Activated CD8-positive, alpha-beta memory T cell treated with anti-CD3 and anti-CD28 coated beads, Interleukin-2, amount 50 U/mL, for 1 hour (primary cell): ENCODE data around the gene TMEM221.
A peak's percentile ranks its signal among the peaks of the same experiment; 100 is the strongest.

Experiments used
- DNase-seq: peaks from one replicate; pipeline ENCODE4 v3.0.0-alpha.2; 2020; ENCODE audit errors: extremely low read depth

Gene TMEM221

DNA sequence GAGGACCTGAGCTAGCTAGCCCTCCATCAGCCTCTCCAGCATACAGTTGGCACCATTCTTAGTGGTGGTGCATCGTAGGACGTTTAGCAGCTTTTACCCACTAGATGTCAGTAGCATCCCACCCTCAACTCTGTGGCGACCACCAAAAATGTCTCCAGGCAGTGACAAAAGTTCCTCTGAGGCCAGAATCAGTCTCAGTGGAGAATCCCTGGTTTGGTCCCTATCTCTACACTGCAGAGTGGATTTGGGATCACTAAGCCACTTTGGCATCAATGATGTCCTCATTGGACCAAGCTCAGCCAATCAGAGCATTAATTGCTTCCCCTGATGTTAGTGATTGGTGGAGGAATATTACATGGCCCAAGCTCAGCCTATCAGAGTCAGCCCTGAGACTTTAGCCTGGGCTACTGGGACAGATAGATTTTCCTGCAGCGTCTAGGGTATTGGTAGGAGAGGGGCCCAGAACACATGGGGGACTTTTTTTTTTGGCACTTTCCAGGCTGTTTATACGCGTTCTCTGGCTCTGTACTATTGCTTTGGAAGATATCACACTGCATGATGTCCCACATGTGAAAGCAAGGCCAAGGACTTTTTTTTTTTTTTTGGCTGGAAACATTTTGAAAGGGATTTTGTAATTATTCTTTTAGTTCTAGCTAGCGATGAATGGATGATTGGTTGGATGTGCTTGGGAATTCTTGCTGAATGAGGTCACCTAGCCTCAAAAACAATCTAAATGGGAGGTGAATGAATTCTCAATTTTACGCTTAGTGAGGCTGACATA lies 7.0 kb downstream of the TMEM221 start:
- no peak for DNase-seq

DNA sequence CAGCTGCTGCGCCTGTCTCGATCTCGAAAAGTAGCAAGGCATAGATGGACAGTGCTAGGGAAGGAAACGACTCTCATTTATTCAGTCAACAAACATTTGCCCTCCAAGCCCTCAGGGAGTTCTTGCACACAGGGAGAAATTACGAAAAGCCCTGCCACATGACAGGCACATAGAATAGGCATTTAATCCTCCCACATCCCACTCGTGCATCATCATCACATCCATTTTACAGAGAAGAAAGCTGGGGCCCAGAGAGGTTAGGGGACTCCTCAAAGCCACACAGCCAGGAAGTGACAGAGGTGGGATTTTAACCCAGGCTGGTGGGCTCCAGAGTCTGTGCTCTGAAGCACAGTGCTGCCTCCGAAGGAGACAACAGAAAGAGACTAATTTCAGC lies 11.6 kb downstream of the TMEM221 start:
- no peak for DNase-seq

GRCh38 chr19:17436094-17436873 lies 12.2 kb downstream of the TMEM221 start:
- no peak for DNase-seq

DNA sequence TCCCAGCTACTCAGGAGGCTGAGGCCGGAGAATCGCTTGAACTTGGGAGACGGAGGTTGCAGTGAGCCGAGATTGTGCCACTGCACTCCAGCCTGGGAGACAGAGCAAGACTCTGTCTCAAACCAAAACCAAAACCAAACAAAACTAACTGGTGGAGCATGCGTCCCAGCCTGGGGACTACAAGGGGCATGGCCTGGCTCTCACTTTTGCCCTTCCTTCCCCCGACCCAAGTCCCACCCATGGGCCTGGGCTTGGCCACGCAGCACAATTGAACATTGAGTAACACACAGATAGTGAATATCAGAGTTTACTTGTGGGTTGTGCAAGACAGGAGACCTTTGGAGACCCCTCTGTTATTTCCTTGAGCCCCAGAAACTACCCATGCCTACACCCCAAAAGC lies 13.2 kb downstream of the TMEM221 start:
- DNase-seq, result no peak

GRCh38 chr19:17431417-17431816 lies 17.1 kb downstream of the TMEM221 start:
- DNase-seq, result no peak

DNA sequence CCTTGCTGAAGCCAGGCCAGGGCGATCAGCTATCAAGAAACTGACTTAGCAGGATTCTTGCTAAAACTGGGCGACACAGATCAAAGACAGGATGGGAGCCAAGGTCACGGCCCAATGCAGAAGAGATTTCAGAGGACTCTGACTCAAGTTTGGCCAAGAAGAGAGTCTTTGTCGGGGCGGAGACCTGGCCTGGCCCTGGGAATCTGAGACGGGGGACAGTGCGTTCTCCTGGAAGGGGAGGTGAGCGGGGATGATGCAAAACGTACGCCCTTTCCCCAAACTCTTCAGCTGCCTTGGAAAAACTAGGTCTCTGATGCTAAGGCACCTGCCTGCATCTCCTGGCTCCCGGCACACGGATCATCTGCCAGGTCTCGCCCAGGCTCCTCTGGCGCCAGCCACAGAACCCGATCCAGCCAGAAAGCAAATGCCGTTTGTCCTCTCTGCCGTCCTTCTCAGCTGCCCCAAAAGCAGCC lies 18.8 kb downstream of the TMEM221 start:
- no peak for DNase-seq

- DNase-seq, result no peak
These were observed 23.6 kb downstream of the TMEM221 start for GRCh38 chr19:17424743-17425365.

DNA sequence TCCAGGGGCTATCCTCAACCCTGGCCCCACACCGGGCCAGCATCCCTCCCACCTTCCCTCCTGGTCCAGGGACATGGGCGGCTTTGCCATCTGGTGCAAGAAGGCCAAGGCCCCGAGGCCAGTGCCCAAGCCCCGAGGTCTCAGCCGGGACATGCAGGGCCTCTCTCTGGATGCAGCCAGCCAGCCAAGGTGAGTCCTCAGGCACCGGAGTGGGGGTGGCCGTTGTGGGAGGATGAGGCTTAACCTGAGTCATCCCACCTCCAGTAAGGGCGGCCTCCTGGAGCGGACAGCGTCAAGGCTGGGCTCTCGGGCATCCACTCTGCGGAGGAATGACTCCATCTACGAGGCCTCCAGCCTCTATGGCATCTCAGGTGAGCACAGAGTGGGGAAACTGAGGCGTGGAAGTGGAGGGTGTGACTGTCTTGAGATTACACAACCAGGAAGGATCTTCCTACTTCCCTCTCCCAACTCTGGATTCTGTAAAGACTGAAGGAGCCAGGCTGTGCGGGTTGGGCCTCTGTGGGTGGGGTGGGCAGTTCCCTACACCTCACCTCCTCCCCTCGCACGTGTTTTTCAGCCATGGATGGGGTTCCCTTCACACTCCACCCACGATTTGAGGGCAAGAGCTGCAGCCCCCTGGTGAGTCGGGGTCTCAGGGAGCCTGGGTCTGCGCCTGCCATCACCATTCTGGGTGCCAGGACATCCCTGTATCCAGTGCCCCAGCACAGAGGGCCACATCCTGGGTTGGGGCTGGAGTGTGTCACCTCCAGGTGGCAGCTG lies 24.8 kb downstream of the TMEM221 start:
- no peak for DNase-seq

DNA sequence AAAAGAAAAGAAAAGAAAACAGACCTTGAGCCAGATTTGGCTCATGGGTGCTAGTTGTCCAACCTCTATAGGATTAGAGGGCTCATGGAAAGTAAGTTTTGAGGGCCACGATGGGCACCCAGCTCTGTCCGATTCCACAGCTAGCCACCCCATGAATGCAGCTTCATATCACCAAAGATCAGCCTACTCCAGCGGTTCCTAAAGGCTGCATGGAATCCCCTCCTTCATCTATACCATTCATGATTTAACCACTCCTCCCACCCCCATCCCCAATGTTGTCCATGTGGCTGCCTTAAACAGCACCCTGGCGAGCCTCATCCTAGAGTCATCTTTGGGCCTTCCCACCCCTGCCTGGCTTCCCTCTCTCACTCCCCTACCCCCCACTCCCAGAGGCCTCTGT lies 26.5 kb downstream of the TMEM221 start:
- no peak for DNase-seq

DNA sequence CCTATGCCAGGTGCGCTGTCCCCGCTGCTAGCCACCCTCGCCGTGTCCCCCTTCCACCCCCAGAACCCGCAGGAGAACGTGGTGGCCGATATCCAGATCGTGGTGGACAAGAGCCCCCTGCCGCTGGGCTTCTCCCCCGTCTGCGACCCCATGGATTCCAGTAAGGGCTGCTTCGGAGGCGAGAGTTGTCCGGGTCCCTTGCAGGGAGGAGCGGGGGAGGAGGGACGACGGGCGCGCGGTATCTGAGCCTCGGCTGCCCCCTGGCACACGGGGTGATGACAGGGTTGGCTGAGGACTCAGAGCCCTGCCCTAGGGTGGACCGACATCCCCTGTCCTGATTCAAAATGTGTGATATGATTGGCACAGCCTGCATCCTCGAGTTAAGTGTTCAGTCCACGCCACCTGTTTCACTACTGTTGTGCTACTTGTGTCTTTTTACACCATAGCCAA lies 28.0 kb downstream of the TMEM221 start:
- DNase-seq, result no peak

DNA sequence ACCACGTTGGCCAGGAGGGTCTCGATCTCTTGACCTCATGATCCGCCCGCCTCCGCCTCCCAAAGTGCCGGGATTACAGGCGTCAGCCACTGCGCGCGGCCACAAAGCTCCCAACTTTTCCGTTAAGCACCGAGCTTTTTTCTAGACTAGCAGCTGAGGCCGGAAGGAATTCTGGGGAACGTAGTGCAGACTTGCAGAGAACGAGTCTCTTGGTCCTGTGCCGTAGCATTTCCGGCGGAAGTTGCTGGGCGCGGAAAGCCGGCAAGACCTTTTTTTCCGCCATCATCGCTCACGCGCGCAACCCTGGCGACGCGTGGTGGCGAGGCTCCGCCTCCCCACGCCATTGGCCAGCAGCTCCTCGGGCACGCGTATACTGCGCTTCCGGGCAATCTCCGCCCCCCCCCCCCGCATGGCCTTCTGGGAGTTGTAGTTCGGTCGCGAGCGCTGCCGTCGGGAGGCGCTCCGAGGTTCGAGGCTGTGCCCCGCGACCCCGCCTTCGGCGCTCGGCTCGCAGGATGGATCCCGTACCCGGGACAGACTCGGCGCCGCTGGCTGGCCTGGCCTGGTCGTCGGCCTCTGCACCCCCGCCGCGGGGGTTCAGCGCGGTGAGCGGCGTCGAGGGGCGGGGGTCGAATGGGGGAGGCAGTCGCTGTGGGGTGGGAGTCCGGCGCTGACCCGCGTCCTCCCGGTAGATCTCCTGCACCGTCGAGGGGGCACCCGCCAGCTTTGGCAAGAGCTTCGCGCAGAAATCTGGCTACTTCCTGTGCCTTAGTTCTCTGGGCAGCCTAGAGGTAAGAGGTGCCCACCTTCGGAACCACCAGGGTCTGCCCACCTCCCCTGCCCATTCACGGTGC lies 28.6 kb downstream of the TMEM221 start, which contains the start of gene MVB12A:
TSS of gene MVB12A (plus strand) at position 427 of the 854 bp plus-strand sequence. CDS start at position 516, 89 bp downstream.
- peak; percentile 85 for DNase-seq

DNA sequence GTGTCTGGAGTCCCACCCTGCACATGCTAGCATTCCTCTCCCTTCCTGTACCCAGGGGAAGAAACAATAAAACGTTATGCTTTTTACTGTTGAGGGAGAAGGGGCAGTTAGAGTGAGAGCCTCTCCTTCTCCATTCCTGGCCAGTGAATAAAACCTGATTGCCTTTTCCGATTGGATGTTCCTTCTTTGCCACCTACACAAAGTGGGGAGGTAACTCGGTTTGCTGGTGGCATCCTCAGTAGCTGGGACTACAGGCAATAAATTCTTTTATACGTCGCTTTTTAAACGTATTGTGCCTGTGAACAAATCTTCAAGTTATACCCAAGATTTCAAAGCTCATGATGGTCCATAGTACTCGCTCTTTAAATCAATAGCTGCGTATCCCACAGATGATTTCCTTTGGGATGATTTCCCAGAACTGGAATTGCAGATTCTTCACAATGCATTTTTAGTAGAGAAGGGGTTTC lies 29.3 kb downstream of the TMEM221 start:
- no peak for DNase-seq

DNA sequence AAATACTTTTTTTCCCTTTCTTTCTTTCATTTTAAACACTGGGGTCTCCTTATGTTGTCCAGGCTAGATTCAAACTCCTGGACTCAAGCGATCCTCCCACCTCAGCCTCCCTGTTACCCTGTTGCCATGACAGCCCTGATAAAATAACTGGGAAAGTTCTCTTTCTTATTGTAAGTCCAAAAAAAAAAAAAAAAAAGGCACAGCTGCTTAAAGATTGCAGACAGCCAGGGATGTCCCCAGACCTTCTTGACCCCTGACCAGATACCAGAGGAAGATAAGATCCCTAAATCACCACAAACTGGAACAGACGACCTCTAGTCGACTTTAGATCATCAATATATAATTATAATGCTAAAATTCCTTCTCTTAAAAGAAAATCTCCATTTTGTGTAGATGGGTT lies 29.8 kb downstream of the TMEM221 start:
- DNase-seq, result no peak

DNA sequence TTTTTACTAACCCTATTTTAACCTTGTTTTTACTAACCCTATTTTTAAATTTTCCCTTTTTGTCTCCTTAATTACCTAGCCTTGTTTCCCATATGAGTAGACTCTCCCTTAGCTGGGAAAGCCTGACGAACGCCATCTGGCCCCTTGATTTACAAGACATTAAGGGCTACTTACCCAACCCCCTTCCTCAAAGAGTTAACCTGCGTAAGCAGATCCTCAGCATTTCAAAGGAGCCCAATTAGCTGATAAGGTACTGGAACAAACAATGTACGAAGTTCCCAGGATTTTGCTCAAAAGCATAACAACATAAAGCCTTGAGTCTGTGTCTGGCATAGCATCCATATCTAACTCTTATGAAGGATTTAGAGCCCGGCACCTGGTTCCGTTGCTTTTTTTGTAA lies 33.3 kb downstream of the TMEM221 start:
- no peak for DNase-seq

DNA sequence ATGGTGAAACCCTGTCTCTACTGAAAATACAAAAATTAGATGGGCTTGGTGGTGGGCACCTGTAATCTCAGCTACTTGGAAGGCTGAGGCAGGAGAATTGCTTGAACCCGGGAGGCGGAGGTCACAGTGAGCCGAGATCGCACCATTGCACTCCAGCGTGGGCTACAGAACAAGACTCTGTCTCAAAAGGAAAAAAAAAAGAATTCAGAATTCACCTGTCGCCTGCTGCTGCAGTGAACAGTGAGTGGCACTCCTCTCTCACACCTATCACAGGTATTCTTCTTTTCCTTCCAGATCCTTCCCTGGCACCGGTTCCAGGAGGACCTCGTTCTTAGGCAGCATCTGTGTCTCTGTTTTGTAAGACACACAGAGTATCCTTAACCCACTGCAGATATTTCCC lies 34.4 kb downstream of the TMEM221 start:
- DNase-seq, result no peak

GRCh38 chr19:17411801-17412200 lies 36.7 kb downstream of the TMEM221 start:
- no peak for DNase-seq

DNA sequence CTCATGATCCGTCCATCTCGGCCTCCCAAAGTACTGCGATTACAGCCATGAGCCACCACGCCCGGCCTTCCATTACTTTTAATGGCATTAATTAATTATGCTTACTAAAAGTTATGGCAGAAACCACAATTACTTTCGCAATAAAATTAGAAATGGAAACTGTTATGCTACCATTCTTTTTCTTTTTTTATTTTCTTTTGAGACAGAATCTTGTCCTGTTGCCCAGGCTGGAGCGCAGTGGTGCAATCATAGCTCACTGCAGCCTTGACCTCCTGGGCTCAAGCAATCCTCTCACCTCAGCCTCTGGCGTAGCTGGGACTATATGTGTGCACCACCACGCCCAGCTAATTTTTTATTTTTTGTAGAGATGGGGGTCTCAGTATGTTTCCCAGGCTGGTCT lies 38.5 kb downstream of the TMEM221 start:
- DNase-seq, result no peak

DNA sequence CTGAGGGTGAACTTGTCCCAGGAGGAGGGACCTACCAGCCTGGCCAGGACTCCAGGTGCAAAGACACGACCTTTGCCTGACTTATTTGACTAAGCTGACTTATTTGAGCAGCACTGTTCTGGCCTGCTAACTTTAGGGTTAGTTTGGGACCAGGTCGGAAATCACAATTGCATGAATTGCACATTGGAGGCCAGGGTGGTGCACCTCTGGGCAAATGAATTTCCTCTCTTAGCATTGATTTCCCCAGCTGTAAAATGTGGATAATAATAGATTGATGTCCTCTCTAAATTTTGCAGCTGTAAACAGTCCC lies 41.6 kb downstream of the TMEM221 start:
- DNase-seq, result no peak

GRCh38 chr19:17406046-17406886 lies 42.2 kb downstream of the TMEM221 start:
- no peak for DNase-seq
